Colonic mucosa (tissue), 4 donors: Measurements from ENCODE around the gene CYP1A2. TPM values are rescaled to one million over a fixed set of nuclear protein-coding genes. Genes with fewer than 3 reads are reported as not detected.

Experiments used
- DNase-seq: peaks from one replicate; pipeline ENCODE4 v3.0.0-alpha.2; 2020
- H3K27ac ChIP-seq: fragments of 200-600 bp; one replicate; pipeline ENCODE4 v1.8.0; 2021
- H3K27me3 ChIP-seq: fragments of 200-600 bp; one replicate; pipeline ENCODE4 v1.8.0; 2021
- H3K36me3 ChIP-seq: fragments of 200-600 bp; one replicate; pipeline ENCODE4 v1.8.0; 2021
- H3K4me1 ChIP-seq: fragments of 200-600 bp; one replicate; pipeline ENCODE4 v1.8.0; 2021; ENCODE audit warnings: mild to moderate bottlenecking
- H3K4me3 ChIP-seq: fragments of 200-600 bp; one replicate; pipeline ENCODE4 v1.8.0; 2021
- H3K9ac ChIP-seq, 2 donors: one replicate each; pipeline ENCODE4 v1.7.0; 2013; ENCODE audit warnings: control low read depth in 2 of 2, low read depth in 2 of 2, low read length in 2 of 2
- H3K9me3 ChIP-seq: fragments of 200-600 bp; one replicate; pipeline ENCODE4 v1.8.0; 2021
- intact Hi-C: fragments of 100-400 bp; cut with DNase I; formaldehyde crosslinking; loops from one replicate; pipeline ENCODE4 v1.14.1; 2022
- total RNA-seq, 2 donors: library from RNA; stranded (reverse); fragmentation: NEBNext Ultra II Directional in 1 of 2; extraction: Animal tissue kit (Norgen Biotek cat#: 25700) in 1 of 2; gene quantifications; one replicate each; pipeline ENCODE4 v1.2.1, GENCODE V29; 2021
- TF ChIP-seq, protein P1 (sequence below): fragments of 200-600 bp; IDR thresholded peaks from one replicate; pipeline ENCODE4 v1.8.0; 2022; ENCODE audit warnings: antibody characterized with exemption, mild to moderate bottlenecking
- donor health status: healthy.
- donor health status: DM: no; HTN: no; CAD: no.
- donor health status: DM: no; HTN: no; CAD: no.

CYP1A2 gene
- total RNA-seq, 2 donors from 2014 or later, result not detected

- TF ChIP-seq, protein P1, sequence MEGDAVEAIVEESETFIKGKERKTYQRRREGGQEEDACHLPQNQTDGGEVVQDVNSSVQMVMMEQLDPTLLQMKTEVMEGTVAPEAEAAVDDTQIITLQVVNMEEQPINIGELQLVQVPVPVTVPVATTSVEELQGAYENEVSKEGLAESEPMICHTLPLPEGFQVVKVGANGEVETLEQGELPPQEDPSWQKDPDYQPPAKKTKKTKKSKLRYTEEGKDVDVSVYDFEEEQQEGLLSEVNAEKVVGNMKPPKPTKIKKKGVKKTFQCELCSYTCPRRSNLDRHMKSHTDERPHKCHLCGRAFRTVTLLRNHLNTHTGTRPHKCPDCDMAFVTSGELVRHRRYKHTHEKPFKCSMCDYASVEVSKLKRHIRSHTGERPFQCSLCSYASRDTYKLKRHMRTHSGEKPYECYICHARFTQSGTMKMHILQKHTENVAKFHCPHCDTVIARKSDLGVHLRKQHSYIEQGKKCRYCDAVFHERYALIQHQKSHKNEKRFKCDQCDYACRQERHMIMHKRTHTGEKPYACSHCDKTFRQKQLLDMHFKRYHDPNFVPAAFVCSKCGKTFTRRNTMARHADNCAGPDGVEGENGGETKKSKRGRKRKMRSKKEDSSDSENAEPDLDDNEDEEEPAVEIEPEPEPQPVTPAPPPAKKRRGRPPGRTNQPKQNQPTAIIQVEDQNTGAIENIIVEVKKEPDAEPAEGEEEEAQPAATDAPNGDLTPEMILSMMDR, result no peak
- H3K36me3 ChIP-seq, result no peaks in the 10 kb centered on the region
- H3K9me3 ChIP-seq, result no peaks in the 10 kb centered on the region
- intact Hi-C loops, result loop anchor here (10.0 kb wide), 1 partner anchor 393 kb away; no protein-coding TSS in a partner anchor
- peaks cover 10% of the 10 kb centered on the region for H3K4me1 ChIP-seq
- H3K27me3 ChIP-seq, result no peaks in the 10 kb centered on the region
- DNase-seq, result no peak
- no peak overlapping the region for H3K4me3 ChIP-seq
- H3K9ac ChIP-seq, result no peak overlapping the region
- H3K27ac ChIP-seq, result no peak overlapping the region
These were observed 19.6 kb downstream of the CYP1A2 start for GRCh38 chr15:74768099-74768770.

DNA sequence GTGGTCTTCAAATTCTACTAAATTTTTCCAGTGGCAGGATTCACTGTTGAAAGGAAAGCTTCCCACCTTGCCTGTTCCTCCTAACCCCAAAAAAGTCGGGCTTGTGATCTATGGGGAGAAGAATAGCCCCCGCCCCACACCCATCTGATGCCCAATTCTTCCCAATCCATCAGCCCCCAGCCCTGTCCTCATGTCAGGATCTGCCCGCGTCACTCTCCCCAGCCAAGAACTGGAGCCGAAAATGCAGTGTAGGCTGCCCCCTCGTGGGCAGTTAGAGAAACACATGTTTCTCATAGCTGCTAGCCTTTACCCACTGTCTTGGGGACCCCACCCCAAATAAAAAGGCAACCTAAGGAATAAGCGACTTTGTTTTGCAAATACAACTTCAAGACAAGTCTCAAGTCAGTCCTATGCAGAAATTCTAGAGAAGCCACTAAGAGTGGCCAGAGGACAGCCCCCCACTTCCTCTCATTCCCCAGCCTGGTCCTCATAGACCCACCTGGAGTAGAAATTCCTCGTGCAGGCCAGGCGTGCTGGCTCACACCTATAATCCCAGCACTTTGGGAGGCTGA, 20.2 kb downstream of the CYP1A2 start:
- TF ChIP-seq, protein P1, result peak; percentile 62
- no peaks in the 10 kb centered on the region for H3K9me3 ChIP-seq
- peaks cover 16% of the 10 kb centered on the region for H3K4me1 ChIP-seq
- peak; percentile 54 for DNase-seq
- intact Hi-C loops, result loop anchor here (1.0 to 10.0 kb wide), 2 partner anchors 134 to 394 kb away; no protein-coding TSS in a partner anchor
- H3K27ac ChIP-seq, result no peak overlapping the region
- H3K9ac ChIP-seq, result no peak overlapping the region
- H3K36me3 ChIP-seq, result no peaks in the 10 kb centered on the region
- no peaks in the 10 kb centered on the region for H3K27me3 ChIP-seq
- H3K4me3 ChIP-seq, result no peak overlapping the region

GRCh38 chr15:74769463-74770025, 20.9 kb downstream of the CYP1A2 start:
- Histone ChIP-seq H3K4me1 (peaks cover 18% of the 10 kb centered on the region), H3K27ac (no peak overlapping the region), H3K9ac (no peak overlapping the region), H3K9me3 (no peaks in the 10 kb centered on the region), H3K36me3 (no peaks in the 10 kb centered on the region), H3K4me3 (no peak overlapping the region), H3K27me3 (no peaks in the 10 kb centered on the region)
- no peak for DNase-seq
- intact Hi-C loops, result loop anchor here (1.0 to 10.0 kb wide), 3 partner anchors 68 to 395 kb away; no protein-coding TSS in a partner anchor
- TF ChIP-seq, protein P1, result no peak

DNA sequence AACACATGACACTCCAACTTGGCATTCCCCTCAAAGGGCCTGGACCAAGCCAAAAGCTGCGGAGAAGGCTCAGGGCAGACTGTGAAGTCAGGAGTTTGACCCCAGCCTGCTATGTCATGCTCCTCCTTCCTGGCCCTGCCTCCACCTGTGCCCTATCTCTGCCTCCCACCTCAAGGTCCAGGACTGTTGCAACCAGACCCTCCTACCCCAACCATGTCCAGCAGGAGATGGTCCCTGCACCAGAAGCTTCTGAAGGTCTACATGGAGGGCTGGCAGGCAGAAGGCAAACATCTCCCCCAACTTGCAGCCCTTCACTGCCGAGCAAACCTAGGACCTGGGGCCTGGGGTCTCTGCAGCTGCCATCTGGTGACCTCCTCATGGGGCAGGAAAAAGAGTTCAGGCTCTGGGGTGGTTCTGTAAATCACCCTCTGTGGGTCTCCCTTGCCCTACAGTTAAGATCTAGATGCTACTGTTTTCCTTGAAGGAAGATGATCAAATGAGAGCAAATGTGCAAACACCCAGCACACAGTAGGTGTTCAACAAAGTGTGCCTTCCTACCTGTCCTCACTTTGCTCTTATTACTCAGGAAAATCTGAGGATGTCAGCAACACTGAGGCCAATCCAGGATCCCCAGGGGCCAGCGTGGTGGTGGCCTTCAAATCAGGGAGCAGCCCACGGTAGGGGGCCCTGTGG, 21.7 kb downstream of the CYP1A2 start:
- Histone ChIP-seq H3K27me3 (no peaks in the 10 kb centered on the region), H3K27ac (no peak overlapping the region), H3K4me3 (no peak overlapping the region), H3K9ac (peak overlapping the region in 1 of 2 donors; percentile 8), H3K36me3 (no peaks in the 10 kb centered on the region), H3K9me3 (no peaks in the 10 kb centered on the region), H3K4me1 (peaks cover 18% of the 10 kb centered on the region)
- intact Hi-C loops, result loop anchor here (5.0 kb wide), 1 partner anchor 67 kb away; no protein-coding TSS in a partner anchor
- DNase-seq, result peak; percentile 18
- TF ChIP-seq, protein P1, result no peak

GRCh38 chr15:74773329-74773728, 24.7 kb downstream of the CYP1A2 start:
- Histone ChIP-seq H3K27me3 (no peaks in the 10 kb centered on the region), H3K4me1 (peaks cover 23% of the 10 kb centered on the region), H3K27ac (peak overlapping the region; percentile 39), H3K36me3 (no peaks in the 10 kb centered on the region), H3K9me3 (no peaks in the 10 kb centered on the region), H3K9ac (peak overlapping the region; percentile 29 to 36), H3K4me3 (no peak overlapping the region)
- DNase-seq, result peak; percentile 33
- intact Hi-C loops, result loop anchor here (2.0 to 5.0 kb wide), 2 partner anchors 64 to 177 kb away; no protein-coding TSS in a partner anchor
- TF ChIP-seq, protein P1, result no peak
